OCI-LY7 (cell line): ENCODE measurements around the gene KDSR. TPM values are rescaled to one million over a fixed set of nuclear protein-coding genes. Genes with fewer than 3 reads are reported as not detected.

ENCODE experiments used
- BruUV-seq: library from RNA; stranded (reverse); fragments of 400-500 nt; replicated peaks from 2 replicates; lab custom pipeline; 2021; lab: Mats Ljungman, UMichigan
- CTCF ChIA-PET: fragments of 300-600 bp; sonication (Branson Sonifier 250); formaldehyde crosslinking; loops from one replicate; lab custom pipeline; 2022; ENCODE audit warnings: antibody characterized with exemption; ENCODE audit not compliant: unreplicated experiment; lab: Charles Lee
- POLR2A ChIA-PET: fragments of 300-600 bp; sonication (Branson Sonifier 250); formaldehyde crosslinking; loops from one replicate; lab custom pipeline; 2022; ENCODE audit warnings: antibody characterized with exemption; lab: Charles Lee
- DNase-seq: peaks from one replicate; pipeline ENCODE4 v3.0.0-alpha.2; 2015; ENCODE audit warnings: low spot score
- H2AFZ ChIP-seq: fragments of 200-600 bp; sonication (generic), shearing (Covaris generic); 2 replicates; pipeline ENCODE4 v1.6.1; 2014; ENCODE audit warnings: mild to moderate bottlenecking, antibody characterized with exemption, low read length, moderate library complexity
- H3K27ac ChIP-seq: fragments of 200-600 bp; sonication (generic); 2 replicates; pipeline ENCODE4 v1.5.1; 2014; ENCODE audit warnings: mixed run types, low read depth, mild to moderate bottlenecking, moderate library complexity, low read length, inconsistent platforms; ENCODE audit not compliant: poor library complexity, severe bottlenecking
- H3K36me3 ChIP-seq: fragments of 200-600 bp; sonication (generic); 2 replicates; pipeline ENCODE4 v1.6.1; 2014; ENCODE audit warnings: mild to moderate bottlenecking, antibody characterized with exemption, low read length, moderate library complexity, mixed read lengths; ENCODE audit not compliant: insufficient read depth
- H3K4me1 ChIP-seq: fragments of 200-600 bp; sonication (generic); 2 replicates; pipeline ENCODE4 v1.5.1; 2014; ENCODE audit warnings: mild to moderate bottlenecking, low read length; ENCODE audit not compliant: insufficient read depth, poor library complexity, severe bottlenecking
- H3K4me2 ChIP-seq: fragments of 200-600 bp; sonication (generic); 2 replicates; pipeline ENCODE4 v1.6.1; 2014; ENCODE audit warnings: mild to moderate bottlenecking, low read length
- H3K4me3 ChIP-seq: fragments of 200-600 bp; sonication (generic); 2 replicates; pipeline ENCODE4 v1.5.1; 2014; ENCODE audit warnings: mild to moderate bottlenecking, low read depth, low read length; ENCODE audit not compliant: poor library complexity, severe bottlenecking
- H3K79me2 ChIP-seq: fragments of 200-600 bp; sonication (generic); 2 replicates; pipeline ENCODE4 v1.6.1; 2016; ENCODE audit warnings: low read depth, mild to moderate bottlenecking, low read length, moderate library complexity, mixed read lengths; ENCODE audit not compliant: insufficient read depth
- H3K9me2 ChIP-seq: fragments of 200-600 bp; sonication (generic); 2 replicates; pipeline ENCODE4 v1.6.1; 2016; ENCODE audit warnings: mild to moderate bottlenecking, low read length, mixed read lengths; ENCODE audit not compliant: insufficient read depth
- H3K9me3 ChIP-seq: fragments of 200-600 bp; sonication (generic); 2 replicates; pipeline ENCODE4 v1.6.1; 2014; ENCODE audit warnings: mild to moderate bottlenecking, mixed run types, low read length, mixed read lengths
- H4K20me1 ChIP-seq: fragments of 200-600 bp; sonication (generic); 2 replicates; pipeline ENCODE4 v1.6.1; 2014; ENCODE audit warnings: mild to moderate bottlenecking, antibody characterized with exemption, low read length, moderate library complexity, mixed read lengths; ENCODE audit not compliant: insufficient read depth
- CTCF ChIP-seq: fragments of 200-600 bp; sonication (generic); conservative IDR thresholded peaks from 2 replicates; pipeline ENCODE4 v1.5.1; 2014; ENCODE audit warnings: mild to moderate bottlenecking, antibody characterized with exemption, low read length, moderate library complexity, mixed read lengths
- EZH2phosphoT487 ChIP-seq: fragments of 200-600 bp; sonication (generic); IDR thresholded peaks from 2 replicates; pipeline ENCODE4 v1.6.1; 2018; ENCODE audit warnings: low read depth, borderline replicate concordance, mild to moderate bottlenecking, mixed run types, antibody characterized with exemption, low read length, moderate library complexity, mixed read lengths
- intact Hi-C: fragments of 100-400 bp; cut with micrococcal nuclease; formaldehyde crosslinking; loops from one replicate; pipeline ENCODE4 v1.10.0; 2022; ENCODE audit not compliant: unreplicated experiment
- total RNA-seq, 2 experiments: library from RNA; depleted of rRNA in 1 of 2; stranded (reverse); fragments of >200 nt in 1 of 2; shearing (Covaris generic) in 1 of 2; gene quantifications; 2 replicates each; pipeline ENCODE4 v1.2.3, GENCODE V29; 2014 to 2022

Gene KDSR
- total RNA-seq, 2 experiments from 2014 or later = 6.5 to 13.4 TPM

- Histone ChIP-seq H4K20me1 (no peaks in the 10 kb centered on the region), H3K4me3 (no peak overlapping the region), H3K9me3 (no peaks in the 10 kb centered on the region), H3K36me3 (peaks cover 5% of the 10 kb centered on the region; the same call in 1 of the 2 replicates), H3K79me2 (no peaks in the 10 kb centered on the region), H2AFZ (no peak overlapping the region), H3K4me1 (peaks cover 5% of the 10 kb centered on the region), H3K27ac (no peak overlapping the region), H3K4me2 (no peak overlapping the region), H3K9me2 (no peaks in the 10 kb centered on the region)
- no peak for DNase-seq
- ChIA-PET CTCF (no interaction called here), POLR2A (no interaction called here)
- no peak for TF ChIP-seq CTCF
- no peak for TF ChIP-seq EZH2phosphoT487
- BruUV-seq = no TSS peak
- intact Hi-C loops = loop anchor here (5.0 kb wide), 1 partner anchor 327 kb away; no protein-coding TSS in a partner anchor
Observed at GRCh38 chr18:63344263-63344662, 22.7 kb downstream of the KDSR start.

- no peak overlapping the region for H3K4me3 ChIP-seq
- intact Hi-C loops = loop anchor here (1.0 to 5.0 kb wide), 2 partner anchors 97 to 325 kb away; no protein-coding TSS in a partner anchor
Observed at GRCh38 chr18:63342206-63342605, 24.8 kb downstream of the KDSR start.

More at GRCh38 chr18:63342206-63342605, 24.8 kb downstream of the KDSR start:
- POLR2A ChIA-PET = interaction anchor here (0.7 kb wide), 1 partner anchor 125 kb away, joined by 6 read pairs; no protein-coding TSS in a partner anchor
- no TSS peak for BruUV-seq
- Histone ChIP-seq H3K9me3 (no peaks in the 10 kb centered on the region), H4K20me1 (no peaks in the 10 kb centered on the region), H3K4me1 (no peaks in the 10 kb centered on the region), H3K9me2 (no peaks in the 10 kb centered on the region), H3K4me2 (no peak overlapping the region), H3K27ac (no peak overlapping the region), H3K79me2 (no peaks in the 10 kb centered on the region), H2AFZ (no peak overlapping the region), H3K36me3 (no peaks in the 10 kb centered on the region; the same call in 1 of the 2 replicates)
- peak; percentile 50 for DNase-seq
- no peak for TF ChIP-seq EZH2phosphoT487
- TF ChIP-seq CTCF = peak; percentile 77
- CTCF ChIA-PET = no interaction called here
